ENCODE results near the gene LONRF2. TPM values are rescaled to one million over a fixed set of nuclear protein-coding genes. Genes with fewer than 3 reads are reported as not detected.

LONRF2 gene
- total RNA-seq, 1 donor from 2014 or later = 0.16 TPM

DNA sequence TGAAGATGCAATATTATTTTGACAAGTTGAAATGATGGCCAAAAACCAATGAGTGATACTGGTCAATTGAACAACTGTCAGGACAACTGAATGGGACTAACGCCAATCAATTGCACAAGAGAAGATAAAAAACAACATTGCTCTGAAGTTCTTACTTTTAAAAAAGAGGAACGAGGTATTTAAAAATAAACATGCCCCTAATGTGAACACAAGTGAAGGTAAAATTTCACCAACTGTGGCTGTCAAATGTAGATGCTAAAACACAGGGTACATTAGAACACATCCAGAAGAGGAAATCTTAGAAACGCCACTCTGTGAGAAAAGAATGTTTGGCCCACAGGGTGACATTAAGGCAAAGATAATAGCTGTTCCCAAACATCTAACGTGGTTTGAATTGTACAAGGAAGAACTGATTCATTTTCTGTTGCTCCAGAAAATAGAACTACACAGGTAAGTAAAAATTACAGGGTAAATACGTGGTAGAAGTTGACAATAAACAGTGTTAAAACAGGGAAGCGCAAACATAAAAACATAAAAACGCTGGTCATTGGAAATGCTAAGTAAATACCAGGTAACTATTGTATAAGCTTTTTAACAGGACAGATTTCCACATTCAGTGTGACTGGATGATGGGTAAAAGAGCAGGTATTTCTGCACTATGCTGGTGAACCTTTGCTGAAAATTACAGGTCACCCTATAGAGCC lies 20.3 kb downstream of the LONRF2 start:
- intact Hi-C loops (cut with micrococcal nuclease) = no loop called here

DNA sequence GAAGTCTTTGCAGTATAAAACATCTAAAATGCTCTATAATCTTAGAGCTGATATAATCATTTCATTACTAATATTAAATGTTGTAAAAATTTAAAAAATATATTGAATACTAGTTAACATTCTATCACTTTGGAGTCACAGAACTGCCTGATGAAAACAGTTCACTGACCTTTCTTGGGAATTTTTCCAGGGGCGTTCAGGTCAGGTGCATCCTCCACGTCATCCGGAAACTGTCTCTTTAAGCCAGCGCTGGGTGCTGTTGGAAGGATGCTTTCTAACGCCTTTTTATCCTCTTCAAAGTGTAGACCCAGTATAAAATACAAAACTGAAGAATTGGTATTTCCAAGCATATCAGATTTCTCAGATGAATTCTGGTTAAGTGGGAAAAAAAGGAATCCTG lies 22.8 kb downstream of the LONRF2 start:
- intact Hi-C loops (cut with micrococcal nuclease) = no loop called here

DNA sequence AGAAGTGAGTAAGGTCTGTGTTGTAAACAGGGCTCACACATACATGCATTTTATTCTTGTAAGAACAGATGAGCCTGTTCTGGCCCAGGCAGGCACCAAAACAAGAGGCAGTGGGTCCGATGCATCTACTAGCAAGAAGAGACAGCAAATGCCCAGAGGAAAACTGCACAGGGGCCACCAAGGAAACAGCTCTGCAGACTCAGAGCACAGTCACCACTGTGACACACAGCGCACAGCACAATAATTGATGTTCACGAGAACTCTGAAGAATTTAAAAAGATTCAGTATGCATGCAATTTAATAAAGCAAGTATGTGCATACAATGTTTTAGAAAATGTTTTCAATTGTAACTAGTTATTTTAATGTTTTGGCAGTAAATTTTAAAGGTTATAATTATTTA lies 24.8 kb downstream of the LONRF2 start:
- intact Hi-C loops (cut with micrococcal nuclease) = no loop called here

DNA sequence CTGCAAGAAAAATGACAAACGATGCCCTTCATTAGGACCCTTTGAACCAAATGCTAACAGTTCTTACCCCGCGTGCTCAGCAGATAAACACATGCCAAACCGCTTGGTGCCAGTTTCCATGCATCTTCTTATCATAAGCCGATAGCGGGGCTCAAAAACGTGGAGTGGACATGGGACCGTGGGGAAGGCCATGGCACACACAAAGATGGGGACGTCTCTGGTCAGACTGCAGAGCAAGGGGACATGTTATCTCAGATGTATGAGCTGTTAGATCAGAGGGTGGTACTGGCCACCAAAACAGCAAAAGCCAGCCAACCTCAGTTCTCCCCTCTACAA lies 28.2 kb downstream of the LONRF2 start:
- intact Hi-C loops (cut with micrococcal nuclease) = loop anchor here (5.0 kb wide), 2 partner anchors 73 to 708 kb away; partner anchors contain the start of gene RPL31

DNA sequence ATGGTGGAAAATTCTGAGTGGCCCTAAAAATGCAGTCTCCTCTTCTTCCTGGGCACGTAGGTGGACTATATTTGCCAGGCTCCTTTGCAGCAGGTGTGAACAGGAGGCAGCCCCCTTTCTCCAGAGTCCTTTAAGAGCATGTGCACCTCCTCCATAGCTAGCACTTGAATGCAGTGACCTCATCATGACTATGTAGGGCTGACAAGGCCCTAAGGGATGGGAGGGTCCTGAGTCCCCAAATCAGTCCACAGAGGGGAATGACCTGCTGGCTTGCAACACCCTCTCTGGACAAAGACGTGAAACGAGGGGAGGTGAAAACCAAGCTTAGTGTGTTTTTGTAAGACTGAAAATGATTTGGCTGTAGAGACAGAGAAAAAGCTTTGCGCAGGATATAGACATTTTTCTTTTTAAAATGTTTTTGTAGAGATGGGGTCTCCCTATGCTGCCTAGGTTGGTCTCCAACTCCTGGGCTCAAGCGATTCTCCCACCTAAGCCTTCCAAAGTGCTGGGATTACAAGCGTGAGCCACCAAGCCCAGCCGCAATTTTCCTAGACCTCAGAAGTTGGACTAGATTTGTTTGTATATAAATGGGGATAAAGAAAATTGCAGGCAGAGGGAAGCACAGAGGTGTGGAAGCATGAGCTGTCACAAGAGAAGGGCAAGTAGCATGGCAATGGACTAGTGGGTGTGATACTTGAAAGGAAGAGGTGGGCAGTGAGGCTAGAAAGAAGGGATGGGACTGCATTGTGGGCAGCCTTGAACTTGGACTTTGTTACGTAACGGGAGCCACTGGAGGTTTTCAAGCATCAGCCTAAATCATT lies 28.8 kb downstream of the LONRF2 start:
- intact Hi-C loops (cut with micrococcal nuclease) = loop anchor here (5.0 kb wide), 2 partner anchors 74 to 709 kb away; partner anchors contain the start of gene RPL31

DNA sequence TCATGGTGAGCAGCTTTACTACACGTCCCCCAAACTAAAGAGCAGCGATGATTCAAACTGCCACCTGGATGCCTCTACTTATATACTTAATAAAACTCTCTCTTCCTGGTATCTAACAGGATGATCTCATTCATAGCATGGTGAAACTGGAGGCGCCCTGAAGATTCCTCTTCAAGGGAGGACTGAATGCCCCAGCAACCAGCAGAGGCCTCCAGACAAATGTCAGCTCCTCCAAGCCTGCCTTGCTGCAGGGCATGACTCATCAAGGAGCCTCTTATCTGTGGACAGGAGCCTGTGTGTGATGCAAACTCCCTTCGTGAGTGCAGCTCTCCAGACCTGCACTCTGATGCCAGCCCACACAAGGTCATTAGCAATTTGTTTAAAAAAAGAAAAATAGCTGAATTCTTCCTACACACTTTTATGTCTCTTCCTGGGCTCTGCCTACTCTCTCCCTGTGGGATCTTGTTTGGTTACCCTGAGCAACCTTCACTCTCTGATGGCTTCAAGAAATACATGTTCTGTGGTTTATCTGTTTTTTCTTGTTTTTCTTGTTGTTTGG lies 30.2 kb downstream of the LONRF2 start:
- intact Hi-C loops (cut with micrococcal nuclease) = loop anchor here (5.0 kb wide), 2 partner anchors 75 to 710 kb away; partner anchors contain the start of gene RPL31

DNA sequence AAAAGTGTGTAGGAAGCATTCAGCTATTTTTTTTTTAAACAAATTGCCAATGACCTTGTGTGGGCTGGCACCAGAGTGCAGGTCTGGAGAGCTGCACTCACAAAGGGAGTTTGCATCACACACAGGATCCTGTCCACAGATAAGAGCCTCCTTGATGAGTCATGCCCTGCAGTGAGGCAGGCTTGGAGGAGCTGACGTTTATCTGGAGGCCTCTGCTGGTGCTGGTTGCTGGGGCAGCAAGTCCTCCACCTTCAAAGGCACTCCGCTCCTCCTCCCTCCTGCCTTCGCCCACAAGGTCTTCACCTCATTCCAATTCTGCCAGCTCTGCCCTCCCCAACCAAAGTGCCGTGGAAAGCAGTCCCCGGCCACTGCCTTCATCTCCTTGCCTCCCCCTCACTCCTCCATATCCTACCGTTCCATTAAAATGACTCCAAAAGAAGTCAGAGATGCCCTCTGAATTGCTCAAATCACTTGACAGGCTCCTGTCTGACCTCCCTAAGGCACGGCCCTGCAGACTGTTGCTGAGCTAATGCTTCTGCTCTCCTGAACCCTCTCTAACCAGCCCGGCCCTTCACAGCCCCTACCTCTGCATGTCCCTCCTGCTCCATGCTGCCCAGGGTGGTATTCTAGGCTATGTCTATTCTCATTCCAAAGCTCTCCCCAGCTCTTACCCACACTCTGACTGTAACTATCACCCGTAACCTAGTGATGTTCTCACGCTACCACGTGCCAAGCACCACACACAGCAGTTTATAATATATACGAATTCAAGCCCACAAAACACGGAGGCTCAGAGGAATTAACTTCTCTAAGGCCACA lies 30.9 kb downstream of the LONRF2 start:
- intact Hi-C loops (cut with micrococcal nuclease) = loop anchor here (1.0 to 5.0 kb wide), 4 partner anchors 28 to 711 kb away; partner anchors contain the start of genes PDCL3 and RPL31

DNA sequence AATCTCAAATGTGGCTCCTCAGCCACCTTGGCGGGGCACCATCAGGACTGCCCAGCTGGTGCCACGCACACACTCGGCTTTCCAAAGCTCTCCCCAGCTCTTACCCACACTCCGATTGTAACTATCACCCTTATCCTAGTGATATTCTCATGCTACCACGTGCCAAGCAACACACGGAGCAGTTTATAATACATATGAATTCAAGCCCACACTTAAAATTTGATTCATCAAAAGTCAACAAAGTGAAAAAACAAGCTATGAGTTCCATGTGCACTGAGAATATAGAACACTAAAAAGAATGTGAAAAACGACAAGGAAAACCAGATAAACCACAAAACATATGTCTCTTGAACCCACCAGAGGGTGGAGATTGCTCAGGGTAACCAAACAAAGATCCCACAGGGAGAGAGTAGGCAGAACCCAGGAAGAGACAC lies 31.6 kb downstream of the LONRF2 start:
- intact Hi-C loops (cut with micrococcal nuclease) = loop anchor here (1.0 to 5.0 kb wide), 4 partner anchors 27 to 712 kb away; partner anchors contain the start of genes PDCL3 and RPL31

DNA sequence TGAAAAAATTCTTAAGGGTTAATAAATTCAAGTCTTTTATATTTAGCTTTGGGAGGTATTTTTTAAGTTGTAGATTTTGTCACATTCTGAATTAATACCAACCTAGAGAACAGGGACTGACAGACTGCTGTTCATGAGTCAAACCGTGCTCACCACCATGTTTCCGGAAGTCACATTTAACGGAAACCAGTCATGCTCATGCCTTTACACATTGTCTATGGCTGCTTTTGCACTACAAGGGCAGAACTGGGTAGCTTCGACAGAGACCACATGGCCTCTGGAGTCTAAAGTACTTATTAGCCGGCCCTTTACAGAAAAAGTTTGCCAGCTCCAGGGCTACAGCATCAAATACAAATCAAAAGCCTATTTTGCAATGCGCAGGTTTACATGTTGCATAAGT lies 33.3 kb downstream of the LONRF2 start:
- intact Hi-C loops (cut with micrococcal nuclease) = no loop called here

DNA sequence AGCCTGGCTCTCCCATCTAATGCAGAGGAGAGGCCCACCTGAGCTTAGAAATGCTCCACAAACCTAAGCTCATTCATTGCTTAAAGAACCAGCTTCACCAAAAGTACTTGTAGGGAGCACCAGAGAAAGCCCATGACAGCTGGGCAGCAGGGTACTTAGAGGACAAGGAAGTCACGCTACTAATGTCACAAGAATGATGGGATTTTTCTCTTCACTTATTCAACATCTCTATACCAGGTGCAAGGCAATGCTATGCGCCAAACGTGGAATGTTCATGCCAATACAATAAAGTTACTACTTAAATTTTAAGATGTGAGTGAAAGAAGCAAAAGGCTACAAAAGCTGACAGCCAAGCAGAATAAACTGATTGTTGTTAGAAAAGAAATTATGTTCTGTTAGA lies 36.0 kb downstream of the LONRF2 start:
- intact Hi-C loops (cut with micrococcal nuclease) = no loop called here

DNA sequence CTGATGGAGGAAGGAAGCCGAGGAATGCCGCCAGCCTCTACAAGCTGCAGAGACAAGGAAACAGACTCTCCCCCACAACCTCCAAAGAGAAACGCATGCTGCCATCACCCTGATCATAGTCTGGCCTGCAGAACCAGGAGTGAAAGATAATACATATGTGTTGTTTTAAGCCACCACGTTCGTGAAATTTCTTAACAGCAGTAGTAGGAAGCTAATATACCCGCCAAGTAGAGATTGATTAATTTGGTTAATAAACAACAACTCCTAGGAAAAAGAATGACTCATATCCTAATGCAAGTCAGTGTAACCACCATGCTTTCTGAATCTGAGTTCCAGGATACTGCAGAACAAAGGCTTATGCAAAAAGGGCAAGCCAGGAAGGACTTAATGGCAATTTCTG lies 36.6 kb downstream of the LONRF2 start:
- intact Hi-C loops (cut with micrococcal nuclease) = no loop called here

DNA sequence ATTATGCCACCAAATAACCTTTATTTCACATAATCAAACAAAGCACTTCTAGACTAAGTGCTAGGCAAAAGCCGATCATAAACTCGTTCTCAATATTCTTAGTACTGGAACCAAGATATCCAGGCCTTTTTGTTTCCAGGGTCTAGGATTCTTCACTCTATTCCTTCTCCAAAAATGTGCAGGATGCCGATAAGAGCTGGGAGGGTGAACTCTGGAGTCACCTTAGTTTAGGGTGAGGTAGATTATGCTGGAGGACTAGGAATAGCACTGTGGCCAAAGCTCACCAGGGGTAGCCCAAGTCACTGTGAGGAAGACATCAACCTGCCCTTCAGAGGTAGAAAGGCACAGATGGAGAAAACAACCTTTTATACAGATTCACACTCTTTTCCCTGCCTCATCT lies 37.3 kb downstream of the LONRF2 start:
- intact Hi-C loops (cut with micrococcal nuclease) = no loop called here

DNA sequence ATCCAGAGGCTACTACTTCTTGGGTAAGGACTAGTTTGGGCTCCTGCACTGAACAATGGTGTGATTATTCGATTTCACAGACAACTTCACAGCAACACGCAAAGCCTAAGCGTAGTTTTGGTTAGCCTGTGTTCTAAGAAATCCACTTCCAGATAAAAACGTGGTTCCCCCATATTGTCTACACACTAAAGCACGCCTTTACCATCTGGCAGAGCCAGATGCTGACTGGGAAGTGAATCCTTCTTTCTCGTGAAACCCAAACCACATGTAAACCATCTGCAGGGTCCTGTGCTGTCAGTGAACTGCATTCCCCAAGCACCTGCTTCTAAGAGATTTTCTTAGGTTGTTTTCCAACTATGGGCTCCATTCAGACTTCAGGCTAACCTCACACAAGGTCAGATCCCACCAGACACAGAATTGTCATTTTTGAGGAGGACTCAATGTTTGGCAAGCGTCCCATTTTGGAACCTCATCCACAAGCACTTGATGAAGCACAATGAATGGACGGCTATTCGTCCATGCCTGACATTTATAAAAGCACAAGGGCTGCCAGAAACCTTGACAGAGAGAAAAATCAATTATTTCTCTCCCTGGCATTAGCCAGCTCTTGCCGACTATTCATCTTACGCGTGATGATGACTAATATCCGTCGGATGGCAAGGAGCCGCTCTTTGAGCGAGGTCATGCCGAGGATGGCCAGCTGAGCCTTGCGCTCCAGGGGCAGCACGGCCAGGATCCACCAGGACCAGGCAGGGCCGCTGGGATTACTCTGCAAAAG lies 38.4 kb downstream of the LONRF2 start:
- intact Hi-C loops (cut with micrococcal nuclease) = no loop called here

DNA sequence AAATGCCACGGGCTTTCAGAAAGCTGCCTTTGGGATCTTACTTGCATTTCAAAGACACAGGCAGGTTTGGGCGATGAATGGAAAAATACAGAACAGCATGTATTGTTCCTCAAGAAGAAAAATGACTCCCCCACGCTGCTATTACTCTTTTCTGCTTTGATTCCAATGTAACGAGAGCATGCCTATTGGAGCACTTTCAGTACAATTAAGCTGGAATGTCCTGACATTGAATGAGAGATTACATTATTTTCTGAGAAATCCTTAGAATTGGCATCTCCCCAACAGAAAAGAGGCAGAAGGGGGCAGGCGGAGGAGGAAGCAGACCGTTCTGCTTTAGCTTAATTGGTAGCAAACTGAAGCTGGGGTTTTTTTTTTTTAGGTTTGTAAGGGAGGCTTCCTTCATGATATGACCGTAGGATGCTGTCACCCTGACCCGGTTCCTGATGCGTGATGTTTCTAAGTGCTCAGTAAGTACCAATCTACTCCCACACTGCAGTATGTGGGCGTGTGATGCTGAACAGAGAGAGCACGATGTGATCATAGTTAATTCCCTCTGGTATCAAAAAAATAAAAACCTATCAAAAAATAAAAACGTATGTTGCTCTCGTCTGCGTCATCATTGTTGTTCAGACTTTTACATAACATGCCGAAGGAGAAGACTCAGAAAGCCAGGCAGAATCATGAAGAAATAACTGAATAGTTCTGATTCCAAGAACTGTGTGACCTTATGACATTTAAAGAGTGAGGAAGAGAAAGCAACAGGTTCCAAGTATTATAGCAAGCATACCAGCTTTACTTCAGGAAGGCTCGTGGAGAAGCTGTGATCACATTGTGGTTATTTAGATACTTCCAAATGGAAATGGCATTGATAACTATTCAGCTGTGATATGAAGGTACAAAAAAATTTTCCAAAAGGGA lies 40.5 kb downstream of the LONRF2 start:
- intact Hi-C loops (cut with micrococcal nuclease) = no loop called here

DNA sequence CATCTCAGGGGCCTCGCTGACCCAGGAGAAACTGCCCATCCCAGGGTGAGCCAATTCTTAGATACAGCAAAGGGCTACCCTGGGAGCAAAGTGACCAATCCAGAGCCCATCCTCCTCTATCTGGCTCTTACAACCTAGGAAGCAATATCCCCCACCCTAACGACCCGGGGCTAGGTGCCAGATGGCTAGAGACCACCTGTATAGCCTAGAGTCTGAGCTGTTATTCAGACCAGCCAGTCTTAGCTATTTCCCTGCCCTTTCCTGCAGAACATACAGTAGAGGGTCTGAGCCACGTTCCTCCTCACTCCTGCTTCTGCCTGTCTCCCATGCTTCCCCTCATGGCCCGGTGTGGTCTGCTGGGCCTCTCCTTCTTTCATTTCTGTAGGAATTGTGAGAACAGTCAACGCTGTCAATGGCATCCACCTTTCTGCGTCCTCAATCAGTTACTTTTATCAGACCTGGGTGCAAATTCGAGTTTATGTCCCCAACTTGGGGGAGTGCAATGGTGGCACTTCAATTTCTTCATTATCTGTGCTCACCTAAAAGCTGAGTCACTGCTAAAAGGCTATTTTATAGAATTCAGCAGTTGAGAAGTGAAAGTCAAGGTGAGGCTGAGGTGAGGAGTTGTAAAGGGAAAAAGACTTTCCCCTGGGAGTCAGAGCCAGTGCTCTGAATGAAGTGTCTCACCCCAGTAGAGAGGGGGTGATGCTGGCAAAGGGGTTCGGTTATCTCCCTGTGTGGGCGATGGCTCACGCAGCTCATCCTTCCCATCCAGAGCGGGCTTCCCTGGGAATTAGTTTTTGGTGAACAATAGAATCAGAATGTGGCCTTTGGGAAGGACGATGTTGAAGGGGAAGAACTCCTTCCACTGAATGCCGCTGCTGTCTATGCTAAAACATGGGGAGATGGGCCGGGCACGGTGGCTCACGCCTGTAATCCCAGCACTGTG lies 42.4 kb downstream of the LONRF2 start:
- intact Hi-C loops (cut with micrococcal nuclease) = no loop called here

DNA sequence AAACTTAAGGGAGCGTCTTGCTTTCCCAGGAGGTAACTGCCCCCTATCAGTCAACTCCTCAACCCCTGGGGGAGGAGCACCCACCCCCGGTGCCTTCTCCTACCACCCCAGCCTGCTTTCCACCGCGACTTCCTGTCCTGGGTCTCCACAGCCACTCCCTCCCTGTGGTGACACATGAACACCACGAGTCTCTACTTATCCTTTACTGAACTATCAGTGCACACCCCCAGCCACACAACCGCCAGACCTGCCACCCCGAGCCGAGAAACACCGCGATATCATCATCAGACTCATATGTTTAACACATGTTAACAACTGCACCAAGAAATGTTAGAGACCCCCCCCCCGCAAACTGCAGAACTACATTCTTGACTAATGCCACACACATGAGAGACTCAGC lies 43.3 kb downstream of the LONRF2 start:
- intact Hi-C loops (cut with micrococcal nuclease) = no loop called here

DNA sequence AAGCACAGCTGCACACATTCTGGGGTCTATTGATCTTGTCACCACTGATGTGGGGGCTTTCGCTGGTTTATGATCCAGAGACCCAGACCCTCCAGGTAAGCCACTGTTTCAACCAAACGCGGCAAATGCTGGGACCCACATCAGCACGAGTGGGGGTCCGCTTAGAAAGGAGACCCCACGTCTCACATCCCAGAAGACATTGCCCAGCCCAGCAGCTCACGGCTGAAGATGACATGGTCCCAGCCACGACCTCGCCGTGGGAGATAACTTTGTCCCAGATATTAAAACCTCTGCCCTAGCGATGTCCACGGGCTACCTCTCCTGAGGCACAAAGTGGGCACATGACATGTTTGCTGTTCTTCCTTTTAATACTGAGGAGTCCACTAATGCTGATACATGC lies 43.8 kb downstream of the LONRF2 start:
- intact Hi-C loops (cut with micrococcal nuclease) = no loop called here

DNA sequence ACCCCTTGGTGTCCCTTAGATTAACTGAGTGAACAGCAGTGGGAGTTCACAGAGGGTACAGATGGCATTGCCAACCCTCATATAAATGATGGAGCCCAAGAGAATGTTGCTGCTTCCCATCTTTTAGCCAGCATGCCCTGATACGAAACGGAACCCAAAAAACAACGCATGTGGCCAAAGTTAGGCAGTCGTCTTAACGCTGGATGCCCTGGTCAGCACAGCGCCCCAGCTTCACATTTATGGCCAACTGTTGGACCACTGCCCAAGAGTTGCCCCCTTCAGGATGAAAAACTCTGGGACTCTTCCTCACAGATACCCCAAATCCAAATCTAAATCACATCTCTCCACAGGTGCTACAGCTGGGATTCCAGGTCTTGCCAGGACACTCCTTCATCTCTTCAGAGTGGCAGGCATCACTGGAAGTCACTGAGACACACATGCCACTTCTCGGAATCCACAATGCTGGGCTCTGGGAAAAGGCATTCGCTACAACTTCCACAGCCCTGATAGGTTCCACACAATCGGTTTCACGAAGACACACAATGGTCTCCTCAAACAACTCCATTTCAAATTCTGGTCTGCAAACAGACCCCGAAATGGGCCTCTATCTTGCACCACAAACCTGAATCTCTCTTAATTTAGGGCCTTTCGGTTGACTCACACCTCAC lies 44.6 kb downstream of the LONRF2 start:
- intact Hi-C loops (cut with micrococcal nuclease) = no loop called here

All from T-helper 2 cell treated with Interferon-gamma antibody and Interleukin-4, amounts not matched to agents 100 ng/mL and 5 ng/mL, for 36 hours (primary cell).